ENCODE measurements around the gene CEP170B.
"Not testable (repeated sequence)": the region's sequence is repeated elsewhere in the genome, so short reads cannot be mapped to it uniquely, and the experiment has no call there.

DNA sequence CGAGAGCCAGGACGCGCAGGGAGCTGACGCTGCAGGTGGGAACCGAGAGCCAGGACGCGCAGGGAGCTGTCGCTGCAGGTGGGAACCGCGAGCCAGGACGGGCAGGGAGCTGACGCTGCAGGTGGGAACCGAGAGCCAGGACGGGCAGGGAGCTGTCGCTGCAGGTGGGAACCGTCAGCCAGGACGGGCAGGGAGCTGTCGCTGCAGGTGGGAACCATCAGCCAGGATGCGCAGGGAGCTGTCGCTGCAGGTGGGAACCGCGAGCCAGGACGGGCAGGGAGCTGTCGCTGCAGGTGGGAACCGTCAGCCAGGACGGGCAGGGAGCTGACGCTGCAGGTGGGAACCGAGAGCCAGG is 40.5 kb downstream of the CEP170B start:
- not testable (repeated sequence) for TF ChIP-seq EZH2 (IDR thresholded peaks at IDR 0.05; ENCODE audit: borderline replicate concordance, low read length)
- TF ChIP-seq, protein P1, sequence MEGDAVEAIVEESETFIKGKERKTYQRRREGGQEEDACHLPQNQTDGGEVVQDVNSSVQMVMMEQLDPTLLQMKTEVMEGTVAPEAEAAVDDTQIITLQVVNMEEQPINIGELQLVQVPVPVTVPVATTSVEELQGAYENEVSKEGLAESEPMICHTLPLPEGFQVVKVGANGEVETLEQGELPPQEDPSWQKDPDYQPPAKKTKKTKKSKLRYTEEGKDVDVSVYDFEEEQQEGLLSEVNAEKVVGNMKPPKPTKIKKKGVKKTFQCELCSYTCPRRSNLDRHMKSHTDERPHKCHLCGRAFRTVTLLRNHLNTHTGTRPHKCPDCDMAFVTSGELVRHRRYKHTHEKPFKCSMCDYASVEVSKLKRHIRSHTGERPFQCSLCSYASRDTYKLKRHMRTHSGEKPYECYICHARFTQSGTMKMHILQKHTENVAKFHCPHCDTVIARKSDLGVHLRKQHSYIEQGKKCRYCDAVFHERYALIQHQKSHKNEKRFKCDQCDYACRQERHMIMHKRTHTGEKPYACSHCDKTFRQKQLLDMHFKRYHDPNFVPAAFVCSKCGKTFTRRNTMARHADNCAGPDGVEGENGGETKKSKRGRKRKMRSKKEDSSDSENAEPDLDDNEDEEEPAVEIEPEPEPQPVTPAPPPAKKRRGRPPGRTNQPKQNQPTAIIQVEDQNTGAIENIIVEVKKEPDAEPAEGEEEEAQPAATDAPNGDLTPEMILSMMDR (conservative IDR thresholded peaks at IDR 0.05 in 1 of 2, IDR thresholded peaks at IDR 0.05 in 1 of 2; ENCODE audit: extremely low read depth in 1 of 2, insufficient read depth in 1 of 2, low read depth in 1 of 2, low read length in 2 of 2) = not testable (repeated sequence)

Measured in mammary epithelial cell (primary cell).